Upper lobe of left lung (tissue), 6 donors: ENCODE measurements around the gene MAGI2. TPM values are rescaled to one million over a fixed set of nuclear protein-coding genes. Genes with fewer than 3 reads are reported as not detected.

ENCODE experiments used
- ATAC-seq, 2 donors: fragments of 200-7000 bp; cut with Tn5 transposase; one replicate each; pipeline ENCODE4 v1.9.1; 2022; ENCODE audit warnings: mild to moderate bottlenecking in 2 of 2, moderate library complexity in 2 of 2; ENCODE audit not compliant: low FRiP score in 2 of 2
- DNase-seq, 2 donors: peaks; one replicate each; pipeline ENCODE4 v3.0.0-alpha.2; 2019 to 2020
- H3K27ac ChIP-seq, 4 donors: fragments of 200-600 bp; sonication (generic); one replicate each; pipeline ENCODE4 v1.5.1; 2016 to 2019
- H3K27me3 ChIP-seq, 4 donors: fragments of 200-600 bp; sonication (generic); one replicate each; pipeline ENCODE4 v1.5.1; 2017 to 2019
- H3K36me3 ChIP-seq, 4 donors: fragments of 200-600 bp; sonication (generic); one replicate each; pipeline ENCODE4 v1.5.1; 2016 to 2019
- H3K4me1 ChIP-seq, 4 donors: fragments of 200-600 bp; sonication (generic); one replicate each; pipeline ENCODE4 v1.5.1; 2018 to 2019
- H3K4me3 ChIP-seq, 4 donors: fragments of 200-600 bp; sonication (generic); one replicate each; pipeline ENCODE4 v1.5.1; 2017 to 2019; ENCODE audit warnings: mild to moderate bottlenecking in 2 of 4, moderate library complexity in 1 of 4
- H3K9me3 ChIP-seq, 4 donors: fragments of 200-600 bp; sonication (generic); one replicate each; pipeline ENCODE4 v1.5.1; 2018 to 2019
- CTCF ChIP-seq, 6 experiments: fragments of 450-650 bp in 4 of 6; fragments of 200-600 bp in 2 of 6; sonication (generic) in 2 of 6; IDR thresholded peaks; one replicate each; pipeline ENCODE4 v1.5.1; 2016 to 2019; ENCODE audit warnings: antibody characterized with exemption in 6 of 6
- EP300 ChIP-seq, 4 donors: sonication (generic); formaldehyde crosslinking; IDR thresholded peaks; one replicate each; pipeline ENCODE4 v1.5.1; 2017; ENCODE audit warnings: antibody characterized with exemption in 4 of 4, control low read depth in 2 of 4
- POLR2A ChIP-seq, 4 donors: fragments of 450-650 bp; IDR thresholded peaks; one replicate each; pipeline ENCODE4 v1.5.1; 2016 to 2017; ENCODE audit warnings: antibody characterized with exemption in 4 of 4, mild to moderate bottlenecking in 2 of 4
- POLR2AphosphoS5 ChIP-seq, 2 donors: sonication (generic); formaldehyde crosslinking; IDR thresholded peaks; one replicate each; pipeline ENCODE4 v1.5.1; 2017; ENCODE audit warnings: antibody characterized with exemption in 2 of 2
- WGBS, 2 donors: methylation state at CpG; one replicate each; pipeline ENCODE4 v1.1.5; 2017 to 2018; 5-methylcytosine and 5-hydroxymethylcytosine counted together
- total RNA-seq, 6 donors: library from RNA; depleted of rRNA in 4 of 6; stranded (reverse); fragments of >200 nt in 4 of 6; gene quantifications; one replicate each; pipeline versions ENCODE4 v1.1.0 to v1.2.1, GENCODE V29; 2016 to 2021
- donor health status: DM: no; HTN: no; CAD: no; lungs with moderate emphysema.
- donor health status: DM: no; HTN: yes; CAD: no; lungs with severe emphysema.

Gene MAGI2
- total RNA-seq, 6 donors from 2014 or later = 7.9 to 84.9 (median 11.8) TPM

- ATAC-seq = no peak
- Histone ChIP-seq H3K4me3 (no peak overlapping the region), H3K4me1 (no peaks in the 10 kb centered on the region), H3K27me3 (no peaks in the 10 kb centered on the region), H3K36me3 (no peaks in the 10 kb centered on the region), H3K9me3 (no peaks in the 10 kb centered on the region), H3K27ac (no peak overlapping the region)
- TF ChIP-seq CTCF (IDR thresholded peaks at IDR 0.05) (no peak), POLR2A (IDR thresholded peaks at IDR 0.05) (no peak), POLR2AphosphoS5 (IDR thresholded peaks at IDR 0.05) (no peak), EP300 (IDR thresholded peaks at IDR 0.05) (no peak)
- 87 to 91% methylated on average over 2 of the region's 2 CpGs for WGBS, 2 donors
- no peak for DNase-seq
Measured at GRCh38 chr7:78395298-78396036, 1058.0 kb downstream of the MAGI2 start.

GRCh38 chr7:78389022-78389421 lies 1064.4 kb downstream of the MAGI2 start:
- ATAC-seq = no peak
- Histone ChIP-seq H3K36me3 (no peaks in the 10 kb centered on the region), H3K4me1 (no peaks in the 10 kb centered on the region), H3K27me3 (no peaks in the 10 kb centered on the region), H3K4me3 (no peak overlapping the region), H3K27ac (no peak overlapping the region), H3K9me3 (no peaks in the 10 kb centered on the region)
- TF ChIP-seq EP300 (IDR thresholded peaks at IDR 0.05) (no peak), POLR2AphosphoS5 (IDR thresholded peaks at IDR 0.05) (no peak), CTCF (IDR thresholded peaks at IDR 0.05) (no peak), POLR2A (IDR thresholded peaks at IDR 0.05) (no peak)
- DNase-seq = no peak
- 73 to 78% methylated on average over 4 of the region's 4 CpGs for WGBS, 2 donors

GRCh38 chr7:78386520-78386919 lies 1066.9 kb downstream of the MAGI2 start:
- TF ChIP-seq CTCF (IDR thresholded peaks at IDR 0.05) (no peak), POLR2AphosphoS5 (IDR thresholded peaks at IDR 0.05) (no peak), POLR2A (IDR thresholded peaks at IDR 0.05) (no peak), EP300 (IDR thresholded peaks at IDR 0.05) (no peak)
- no peaks in the 10 kb centered on the region for H3K9me3 ChIP-seq
- no peak overlapping the region for H3K4me3 ChIP-seq
- ATAC-seq = no peak
- H3K36me3 ChIP-seq = no peaks in the 10 kb centered on the region
- H3K4me1 ChIP-seq = no peaks in the 10 kb centered on the region
- no peak overlapping the region for H3K27ac ChIP-seq
- 87 to 89% methylated on average over 2 of the region's 2 CpGs for WGBS, 2 donors
- DNase-seq = no peak
- H3K27me3 ChIP-seq = no peaks in the 10 kb centered on the region

GRCh38 chr7:78383096-78383880 lies 1070.2 kb downstream of the MAGI2 start:
- Histone ChIP-seq H3K27me3 (no peaks in the 10 kb centered on the region), H3K36me3 (no peaks in the 10 kb centered on the region), H3K27ac (no peak overlapping the region), H3K4me1 (no peaks in the 10 kb centered on the region), H3K9me3 (no peaks in the 10 kb centered on the region), H3K4me3 (no peak overlapping the region)
- 62 to 85% methylated on average over 4 of the region's 4 CpGs for WGBS, 2 donors
- TF ChIP-seq POLR2AphosphoS5 (IDR thresholded peaks at IDR 0.05) (no peak), POLR2A (IDR thresholded peaks at IDR 0.05) (no peak), CTCF (IDR thresholded peaks at IDR 0.05) (no peak), EP300 (IDR thresholded peaks at IDR 0.05) (no peak)
- DNase-seq (no peak), ATAC-seq (no peak)
